MCF 10A (cell line): ENCODE data around the gene MARVELD1. TPM values are rescaled to one million over a fixed set of nuclear protein-coding genes. Genes with fewer than 3 reads are reported as not detected.

ENCODE experiments used
- BruUV-seq: library from RNA; stranded (reverse); fragments of 400-500 nt; replicated peaks from 2 replicates; lab custom pipeline; 2021; lab: Mats Ljungman, UMichigan
- CTCF ChIA-PET: fragments of 300-600 bp; sonication (Branson Sonifier 250); formaldehyde crosslinking; extraction: SDS; loops from one replicate; lab custom pipeline; 2021; ENCODE audit warnings: antibody characterized with exemption, inconsistent platforms; lab: Yijun Ruan, JAX
- POLR2A ChIA-PET: fragments of 300-600, 350-650 bp; sonication (Branson Sonifier 250); formaldehyde crosslinking; extraction: SDS; loops from one replicate; lab custom pipeline; 2020; ENCODE audit warnings: antibody characterized with exemption, inconsistent platforms; lab: Yijun Ruan, JAX
- DNase-seq: peaks from one replicate; pipeline ENCODE4 v3.0.0-alpha.2; 2018; ENCODE audit not compliant: unreplicated experiment
- H3K27ac Mint-ChIP-seq: one replicate; pipeline ENCODE4 v1.8.0; 2022; ENCODE audit warnings: mild to moderate bottlenecking, low read depth, mixed read lengths; ENCODE audit not compliant: unreplicated experiment
- H3K27me3 Mint-ChIP-seq: one replicate; pipeline ENCODE4 v1.8.0; 2022; ENCODE audit warnings: mixed read lengths; ENCODE audit not compliant: insufficient read depth, unreplicated experiment
- H3K36me3 Mint-ChIP-seq: one replicate; pipeline ENCODE4 v1.8.0; 2022; ENCODE audit warnings: mild to moderate bottlenecking, moderate library complexity, mixed read lengths; ENCODE audit not compliant: insufficient read depth, unreplicated experiment
- H3K4me1 Mint-ChIP-seq: one replicate; pipeline ENCODE4 v1.8.0; 2022; ENCODE audit warnings: mixed read lengths; ENCODE audit not compliant: insufficient read depth, unreplicated experiment
- H3K4me3 Mint-ChIP-seq: one replicate; pipeline ENCODE4 v1.8.0; 2022; ENCODE audit warnings: mild to moderate bottlenecking, moderate library complexity, mixed read lengths; ENCODE audit not compliant: unreplicated experiment
- H3K9me3 Mint-ChIP-seq: one replicate; pipeline ENCODE4 v1.8.0; 2022; ENCODE audit warnings: mixed read lengths; ENCODE audit not compliant: unreplicated experiment
- intact Hi-C: fragments of 100-400 bp; cut with micrococcal nuclease; formaldehyde crosslinking; loops from 2 replicates; pipeline ENCODE4 v1.14.1; 2022
- total RNA-seq: library from RNA; stranded (reverse); gene quantifications from 2 replicates; pipeline ENCODE4 v1.2.3, GENCODE V29; 2022
- TF ChIP-seq, protein P1 (sequence below): fragments of 200-600 bp; IDR thresholded peaks from one replicate; pipeline ENCODE4 v1.8.0; 2022; ENCODE audit warnings: antibody characterized with exemption, mild to moderate bottlenecking; ENCODE audit not compliant: unreplicated experiment

MARVELD1 gene
- total RNA-seq, 1 experiment from 2014 or later = 54.9 TPM

GRCh38 chr10:97760461-97761257 is 47.1 kb downstream of the MARVELD1 start:
- Mint-ChIP-seq H3K4me1 (no peaks in the 10 kb centered on the region), H3K36me3 (peaks cover 50% of the 10 kb centered on the region), H3K27me3 (no peaks in the 10 kb centered on the region), H3K4me3 (no peak overlapping the region), H3K27ac (no peak overlapping the region), H3K9me3 (no peaks in the 10 kb centered on the region)
- intact Hi-C loops = no loop called here
- no peak for DNase-seq
- no TSS peak for BruUV-seq
- ChIA-PET CTCF (interaction anchor here (0.6 to 5.2 kb wide), 12 partner anchors 11 to 285 kb away, joined by 3 to 33 read pairs (median 6); no protein-coding TSS in a partner anchor), POLR2A (interaction anchor here (0.8 to 1.6 kb wide), 2 partner anchors 9 to 11 kb away, joined by 3 to 6 read pairs; no protein-coding TSS in a partner anchor)
- TF ChIP-seq, protein P1, sequence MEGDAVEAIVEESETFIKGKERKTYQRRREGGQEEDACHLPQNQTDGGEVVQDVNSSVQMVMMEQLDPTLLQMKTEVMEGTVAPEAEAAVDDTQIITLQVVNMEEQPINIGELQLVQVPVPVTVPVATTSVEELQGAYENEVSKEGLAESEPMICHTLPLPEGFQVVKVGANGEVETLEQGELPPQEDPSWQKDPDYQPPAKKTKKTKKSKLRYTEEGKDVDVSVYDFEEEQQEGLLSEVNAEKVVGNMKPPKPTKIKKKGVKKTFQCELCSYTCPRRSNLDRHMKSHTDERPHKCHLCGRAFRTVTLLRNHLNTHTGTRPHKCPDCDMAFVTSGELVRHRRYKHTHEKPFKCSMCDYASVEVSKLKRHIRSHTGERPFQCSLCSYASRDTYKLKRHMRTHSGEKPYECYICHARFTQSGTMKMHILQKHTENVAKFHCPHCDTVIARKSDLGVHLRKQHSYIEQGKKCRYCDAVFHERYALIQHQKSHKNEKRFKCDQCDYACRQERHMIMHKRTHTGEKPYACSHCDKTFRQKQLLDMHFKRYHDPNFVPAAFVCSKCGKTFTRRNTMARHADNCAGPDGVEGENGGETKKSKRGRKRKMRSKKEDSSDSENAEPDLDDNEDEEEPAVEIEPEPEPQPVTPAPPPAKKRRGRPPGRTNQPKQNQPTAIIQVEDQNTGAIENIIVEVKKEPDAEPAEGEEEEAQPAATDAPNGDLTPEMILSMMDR = no peak

DNA sequence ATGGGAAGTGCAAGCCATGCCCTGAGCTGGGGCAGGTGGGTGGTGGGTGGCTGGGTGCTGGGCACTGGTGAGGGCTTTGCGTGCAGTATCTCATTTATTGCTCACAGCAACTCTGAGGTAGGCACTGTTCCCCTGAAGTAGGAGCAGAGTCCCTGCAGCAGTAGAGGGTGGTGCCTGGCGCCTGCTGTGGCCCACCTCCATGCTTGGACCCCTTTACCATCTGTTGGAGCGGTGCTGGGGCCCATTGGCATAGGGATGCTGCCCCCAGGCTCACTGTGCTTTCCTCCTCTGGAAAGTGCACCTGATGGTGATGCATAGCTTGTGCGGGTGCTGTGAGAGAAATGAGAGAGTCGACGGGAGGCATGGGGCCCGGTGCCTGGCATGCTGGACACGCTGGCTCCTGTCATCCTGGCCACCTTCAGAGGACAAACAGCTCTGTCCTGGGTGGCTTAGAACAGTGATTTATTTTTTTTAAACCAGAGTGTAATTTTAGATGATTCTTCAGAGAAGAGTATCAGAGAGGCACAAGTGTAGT is 47.9 kb downstream of the MARVELD1 start:
- H3K4me1 Mint-ChIP-seq = no peaks in the 10 kb centered on the region
- intact Hi-C loops = no loop called here
- no peaks in the 10 kb centered on the region for H3K9me3 Mint-ChIP-seq
- ChIA-PET POLR2A (interaction anchor here (0.8 to 1.6 kb wide), 2 partner anchors 10 to 11 kb away, joined by 3 to 6 read pairs; no protein-coding TSS in a partner anchor), CTCF (interaction anchor here (1.1 to 5.2 kb wide), 6 partner anchors 12 to 284 kb away, joined by 4 to 33 read pairs (median 11); no protein-coding TSS in a partner anchor)
- no peak for DNase-seq
- TF ChIP-seq, protein P1 = no peak
- H3K4me3 Mint-ChIP-seq = no peak overlapping the region
- no peaks in the 10 kb centered on the region for H3K27me3 Mint-ChIP-seq
- BruUV-seq = no TSS peak
- H3K36me3 Mint-ChIP-seq = peaks cover 43% of the 10 kb centered on the region
- H3K27ac Mint-ChIP-seq = no peak overlapping the region

DNA sequence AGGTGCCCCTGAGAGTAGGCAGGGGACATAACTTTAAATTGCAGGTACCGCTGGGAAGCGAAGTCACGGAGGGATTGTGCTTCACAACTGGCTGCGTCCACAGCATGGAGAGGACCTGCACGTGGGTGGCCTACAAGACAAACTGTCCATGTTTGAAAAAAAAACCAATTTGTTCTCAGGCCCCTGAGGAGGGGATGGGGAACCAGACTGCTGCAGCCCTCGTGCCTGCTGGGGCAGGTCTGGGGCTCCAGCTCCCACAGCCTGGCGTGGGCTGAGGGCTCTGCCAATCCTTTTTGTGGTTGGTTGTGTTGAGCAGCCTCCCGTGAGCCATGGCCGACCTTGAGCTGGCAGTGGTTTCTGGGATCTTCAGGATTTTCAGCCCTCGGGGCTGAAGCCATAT is 48.5 kb downstream of the MARVELD1 start:
- no peak overlapping the region for H3K27ac Mint-ChIP-seq
- TF ChIP-seq, protein P1 = no peak
- intact Hi-C loops = no loop called here
- ChIA-PET POLR2A (interaction anchor here (0.7 kb wide), 1 partner anchor 557 kb away, joined by 3 read pairs; no protein-coding TSS in a partner anchor), CTCF (interaction anchor here (0.6 to 5.2 kb wide), 5 partner anchors 11 to 276 kb away, joined by 3 to 33 read pairs (median 3); no protein-coding TSS in a partner anchor)
- H3K4me3 Mint-ChIP-seq = no peak overlapping the region
- H3K9me3 Mint-ChIP-seq = no peaks in the 10 kb centered on the region
- peaks cover 36% of the 10 kb centered on the region for H3K36me3 Mint-ChIP-seq
- H3K4me1 Mint-ChIP-seq = no peaks in the 10 kb centered on the region
- BruUV-seq = no TSS peak
- no peak for DNase-seq
- H3K27me3 Mint-ChIP-seq = no peaks in the 10 kb centered on the region

- TF ChIP-seq, protein P1 = no peak
- no peak for DNase-seq
- Mint-ChIP-seq H3K27ac (no peak overlapping the region), H3K9me3 (no peaks in the 10 kb centered on the region), H3K27me3 (no peaks in the 10 kb centered on the region), H3K4me1 (no peaks in the 10 kb centered on the region), H3K36me3 (peaks cover 32% of the 10 kb centered on the region), H3K4me3 (no peak overlapping the region)
- BruUV-seq = no TSS peak
- POLR2A ChIA-PET = no interaction called here
- intact Hi-C loops = no loop called here
- CTCF ChIA-PET = interaction anchor here (0.6 to 5.2 kb wide), 6 partner anchors 9 to 324 kb away, joined by 3 to 33 read pairs (median 3); no protein-coding TSS in a partner anchor
Observed at GRCh38 chr10:97762816-97763215, 49.3 kb downstream of the MARVELD1 start.
